Non-pigmented ciliary epithelial cell (primary cell): ENCODE data around the gene PIP5K1C.

Source experiments
- DNase-seq: peaks from one replicate; pipeline ENCODE4 v3.0.0-alpha.2; 2010; ENCODE audit warnings: low read depth

Gene PIP5K1C

GRCh38 chr19:3721131-3721886, 21.0 kb upstream of the PIP5K1C start:
- peak; percentile 36 for DNase-seq

GRCh38 chr19:3720349-3720917, 20.2 kb upstream of the PIP5K1C start:
- DNase-seq: no peak

GRCh38 chr19:3719868-3720267, 19.6 kb upstream of the PIP5K1C start:
- no peak for DNase-seq

- DNase-seq: no peak
These were observed 15.9 kb upstream of the PIP5K1C start for GRCh38 chr19:3716147-3716668.

- no peak for DNase-seq
These were observed 12.7 kb upstream of the PIP5K1C start for GRCh38 chr19:3712663-3713611.

GRCh38 chr19:3710265-3710812, 10.1 kb upstream of the PIP5K1C start:
- no peak for DNase-seq

GRCh38 chr19:3708207-3708931, 8.1 kb upstream of the PIP5K1C start, which contains the start of gene TJP3:
TSS of gene TJP3 (plus strand) at chr19:3708384. CDS start at chr19:3728433, 20,049 bp downstream.
- DNase-seq: no peak

- no peak for DNase-seq
These were observed 7.6 kb upstream of the PIP5K1C start for GRCh38 chr19:3707868-3708206.

GRCh38 chr19:3701200-3701599, 932 bp upstream of the PIP5K1C start:
- DNase-seq: no peak

GRCh38 chr19:3699741-3700241, 477 bp downstream of the PIP5K1C start:
- no peak for DNase-seq

GRCh38 chr19:3698974-3699740, 1.1 kb downstream of the PIP5K1C start:
- DNase-seq: no peak

- no peak for DNase-seq
These were observed 1.8 kb downstream of the PIP5K1C start for GRCh38 chr19:3698386-3698950.

- DNase-seq: no peak
These were observed 2.4 kb downstream of the PIP5K1C start for GRCh38 chr19:3697671-3698385.

GRCh38 chr19:3697094-3697493, 3.2 kb downstream of the PIP5K1C start:
- DNase-seq: no peak

- no peak for DNase-seq
These were observed 3.6 kb downstream of the PIP5K1C start for GRCh38 chr19:3696660-3696995.

- no peak for DNase-seq
These were observed 4.1 kb downstream of the PIP5K1C start for GRCh38 chr19:3695986-3696659.

- no peak for DNase-seq
These were observed 5.0 kb downstream of the PIP5K1C start for GRCh38 chr19:3695124-3695733.

GRCh38 chr19:3694361-3695123, 5.7 kb downstream of the PIP5K1C start:
- DNase-seq: no peak
